Glomerular visceral epithelial cell (primary cell): ENCODE data around the gene SACS.
"Not testable (repeated sequence)": the region's sequence is repeated elsewhere in the genome, so short reads cannot be mapped to it uniquely, and the experiment has no call there.

ENCODE experiments used
- DNase-seq: peaks from one replicate; pipeline ENCODE4 v3.0.0-alpha.2; 2016; ENCODE audit errors: extremely low spot score

The SACS gene

GRCh38 chr13:23357349-23357748 is 76.2 kb downstream of the SACS start:
- no peak for DNase-seq

- DNase-seq: no peak
These were observed 77.1 kb downstream of the SACS start for GRCh38 chr13:23356368-23356767.

- no peak for DNase-seq
These were observed 79.0 kb downstream of the SACS start for GRCh38 chr13:23354520-23354919.

- no peak for DNase-seq
These were observed 81.3 kb downstream of the SACS start for GRCh38 chr13:23352161-23352560.

GRCh38 chr13:23350009-23350408 is 83.5 kb downstream of the SACS start:
- DNase-seq: peak; percentile 80

- no peak for DNase-seq
These were observed 84.2 kb downstream of the SACS start for GRCh38 chr13:23349161-23349897.

GRCh38 chr13:23348262-23349127 is 85.0 kb downstream of the SACS start:
- DNase-seq: no peak

- no peak for DNase-seq
These were observed 85.9 kb downstream of the SACS start for GRCh38 chr13:23347601-23348000.

GRCh38 chr13:23344931-23345595 is 88.4 kb downstream of the SACS start:
- DNase-seq: no peak

- DNase-seq: no peak
These were observed 94.3 kb downstream of the SACS start for GRCh38 chr13:23339225-23339624.

GRCh38 chr13:23330356-23330755 is 103.1 kb downstream of the SACS start:
- no peak for DNase-seq

- DNase-seq: no peak
These were observed 108.3 kb downstream of the SACS start for GRCh38 chr13:23325191-23325590.

- DNase-seq: no peak
These were observed 109.4 kb downstream of the SACS start for GRCh38 chr13:23323946-23324709.

GRCh38 chr13:23322353-23323336 is 110.9 kb downstream of the SACS start:
- no peak for DNase-seq

- peak; percentile 93 for DNase-seq
These were observed 111.8 kb downstream of the SACS start for GRCh38 chr13:23321535-23322241.

GRCh38 chr13:23320926-23321534 is 112.5 kb downstream of the SACS start:
- no peak for DNase-seq

GRCh38 chr13:23319883-23320224 is 113.6 kb downstream of the SACS start:
- DNase-seq: no peak

- DNase-seq: not testable (repeated sequence)
These were observed 118.7 kb downstream of the SACS start for GRCh38 chr13:23314837-23315236.

GRCh38 chr13:23292586-23292985 is 140.9 kb downstream of the SACS start:
- no peak for DNase-seq
